Measurements from ENCODE around the gene TMA7. TPM values are rescaled to one million over a fixed set of nuclear protein-coding genes. Genes with fewer than 3 reads are reported as not detected.
"Not testable (repeated sequence)": the region's sequence is repeated elsewhere in the genome, so short reads cannot be mapped to it uniquely, and the experiment has no call there.

TMA7 gene
- total RNA-seq, 4 donors from 2014 or later = 94.8 to 195 (median 141) TPM

- intact Hi-C loops (cut with DNase I; ENCODE audit: low total_unique reads) = loop anchor here (5.0 kb wide), 1 partner anchor 38 kb away; no protein-coding TSS in a partner anchor
- no peaks in the 10 kb centered on the region for H3K9me3 ChIP-seq
- no peaks in the 10 kb centered on the region for H3K36me3 ChIP-seq
- peaks cover 0 to 3% of the 10 kb centered on the region in 2 donors for H3K27me3 ChIP-seq
- H3K4me3 ChIP-seq = no peak overlapping the region
- no peak for DNase-seq
- H3K27ac ChIP-seq = no peak overlapping the region
- H3K4me1 ChIP-seq = peaks cover 0 to 11% of the 10 kb centered on the region in 2 donors
- TF ChIP-seq CTCF (IDR thresholded peaks at IDR 0.05) = no peak
- no peak for TF ChIP-seq POLR2A (IDR thresholded peaks at IDR 0.05)
Observed at GRCh38 chr3:48398701-48399386, 41.2 kb upstream of the TMA7 start.

- intact Hi-C loops (cut with DNase I; ENCODE audit: low total_unique reads) = loop anchor here (5.0 kb wide), 1 partner anchor 38 kb away; no protein-coding TSS in a partner anchor
Observed at GRCh38 chr3:48399387-48400172, 40.5 kb upstream of the TMA7 start.

GRCh38 chr3:48400824-48401433 lies 39.1 kb upstream of the TMA7 start:
- TF ChIP-seq POLR2A (IDR thresholded peaks at IDR 0.05) (no peak), CTCF (IDR thresholded peaks at IDR 0.05) (peak; percentile 75 to 94 (median 86))
- intact Hi-C loops (cut with DNase I; ENCODE audit: low total_unique reads) = no loop called here
- Histone ChIP-seq H3K4me3 (no peak overlapping the region), H3K27me3 (no peaks in the 10 kb centered on the region), H3K4me1 (peaks cover 0 to 11% of the 10 kb centered on the region in 2 donors), H3K9me3 (no peaks in the 10 kb centered on the region), H3K27ac (peak overlapping the region; percentile 88 to 90), H3K36me3 (no peaks in the 10 kb centered on the region)
- DNase-seq = peak; percentile 48 to 70

More at GRCh38 chr3:48399387-48400172, 40.5 kb upstream of the TMA7 start:
- TF ChIP-seq POLR2A (IDR thresholded peaks at IDR 0.05) (no peak), CTCF (IDR thresholded peaks at IDR 0.05) (no peak)
- no peaks in the 10 kb centered on the region for H3K9me3 ChIP-seq
- no peak overlapping the region for H3K4me3 ChIP-seq
- no peaks in the 10 kb centered on the region for H3K27me3 ChIP-seq
- no peak for DNase-seq
- no peaks in the 10 kb centered on the region for H3K36me3 ChIP-seq
- peaks cover 0 to 11% of the 10 kb centered on the region in 2 donors for H3K4me1 ChIP-seq
- no peak overlapping the region for H3K27ac ChIP-seq

- intact Hi-C loops (cut with DNase I; ENCODE audit: low total_unique reads); H3K27me3 ChIP-seq; H3K9me3 ChIP-seq; H3K4me3 ChIP-seq; H3K36me3 ChIP-seq: not testable (repeated sequence)
- Histone ChIP-seq H3K27ac (peak overlapping the region; percentile 88 to 90), H3K4me1 (peaks cover 0 to 11% of the 10 kb centered on the region in 2 donors)
- DNase-seq = peak; percentile 15 to 18
Observed at GRCh38 chr3:48401434-48401901, 38.6 kb upstream of the TMA7 start.

- Histone ChIP-seq H3K4me3 (no peak overlapping the region), H3K27ac (peak overlapping the region; percentile 88 to 90), H3K27me3 (no peaks in the 10 kb centered on the region), H3K4me1 (peaks cover 0 to 11% of the 10 kb centered on the region in 2 donors), H3K9me3 (no peaks in the 10 kb centered on the region), H3K36me3 (no peaks in the 10 kb centered on the region)
- DNase-seq = peak; percentile 88 to 95
- TF ChIP-seq POLR2A (IDR thresholded peaks at IDR 0.05) (no peak), CTCF (IDR thresholded peaks at IDR 0.05) (no peak)
- intact Hi-C loops (cut with DNase I; ENCODE audit: low total_unique reads) = no loop called here
Observed at GRCh38 chr3:48402281-48402732, 37.8 kb upstream of the TMA7 start.

Measured in uterus (tissue), 4 donors.